ENCODE measurements around the gene ATG2B.

DNA sequence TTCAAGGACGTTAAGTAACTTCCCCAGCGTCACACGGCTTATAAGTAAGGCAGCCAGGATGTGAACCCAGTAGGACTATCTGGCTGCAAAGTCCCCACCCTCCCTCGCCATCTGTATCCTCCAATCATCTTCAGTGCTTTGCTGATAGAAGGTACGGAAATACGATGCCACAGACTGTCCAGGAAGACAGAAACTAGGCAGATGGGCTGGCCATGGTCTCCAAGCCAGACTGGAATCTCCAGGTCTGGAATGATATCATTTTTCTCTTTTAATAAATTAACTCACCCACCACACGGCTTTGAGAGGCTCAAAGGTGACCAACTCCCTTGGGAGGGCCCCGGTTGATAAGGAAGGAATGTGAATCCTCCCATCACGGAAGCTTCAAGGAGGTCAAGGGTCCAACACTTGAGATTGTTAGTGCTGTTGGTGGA, 123.4 kb downstream of the ATG2B start:
- TF ChIP-seq, protein P1, sequence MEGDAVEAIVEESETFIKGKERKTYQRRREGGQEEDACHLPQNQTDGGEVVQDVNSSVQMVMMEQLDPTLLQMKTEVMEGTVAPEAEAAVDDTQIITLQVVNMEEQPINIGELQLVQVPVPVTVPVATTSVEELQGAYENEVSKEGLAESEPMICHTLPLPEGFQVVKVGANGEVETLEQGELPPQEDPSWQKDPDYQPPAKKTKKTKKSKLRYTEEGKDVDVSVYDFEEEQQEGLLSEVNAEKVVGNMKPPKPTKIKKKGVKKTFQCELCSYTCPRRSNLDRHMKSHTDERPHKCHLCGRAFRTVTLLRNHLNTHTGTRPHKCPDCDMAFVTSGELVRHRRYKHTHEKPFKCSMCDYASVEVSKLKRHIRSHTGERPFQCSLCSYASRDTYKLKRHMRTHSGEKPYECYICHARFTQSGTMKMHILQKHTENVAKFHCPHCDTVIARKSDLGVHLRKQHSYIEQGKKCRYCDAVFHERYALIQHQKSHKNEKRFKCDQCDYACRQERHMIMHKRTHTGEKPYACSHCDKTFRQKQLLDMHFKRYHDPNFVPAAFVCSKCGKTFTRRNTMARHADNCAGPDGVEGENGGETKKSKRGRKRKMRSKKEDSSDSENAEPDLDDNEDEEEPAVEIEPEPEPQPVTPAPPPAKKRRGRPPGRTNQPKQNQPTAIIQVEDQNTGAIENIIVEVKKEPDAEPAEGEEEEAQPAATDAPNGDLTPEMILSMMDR (IDR thresholded peaks at IDR 0.05; ENCODE audit: extremely low read depth in 1 of 2, insufficient read depth in 1 of 2, low read depth in 1 of 2, low read length in 2 of 2), result no peak
- no peak for TF ChIP-seq POLR2AphosphoS5 (IDR thresholded peaks at IDR 0.05; ENCODE audit: insufficient read depth, low read depth, low read length)
- TF ChIP-seq GATA2 (IDR thresholded peaks at IDR 0.05; ENCODE audit: insufficient read depth, insufficient read length, low read depth, low read length), result no peak

Data from endothelial cell of umbilical vein (primary cell).